Measurements from ENCODE around the gene KAZN. TPM values are rescaled to one million over a fixed set of nuclear protein-coding genes. Genes with fewer than 3 reads are reported as not detected.

The KAZN gene
- polyA plus RNA-seq, 1 donor from 2014 or later: 20.6 TPM

GRCh38 chr1:14878951-14879350 is 280.5 kb downstream of the KAZN start:
- no peaks in the 10 kb centered on the region for H3K9me3 ChIP-seq (ENCODE audit: low read length)
- H3K9ac ChIP-seq (ENCODE audit: low read length): no peak overlapping the region
- H2AFZ ChIP-seq (ENCODE audit: low read depth, low read length): no peak overlapping the region
- H3K9me2 ChIP-seq (ENCODE audit: insufficient read depth, low read length): no peaks in the 10 kb centered on the region
- H3K27ac ChIP-seq (ENCODE audit: low read length): no peak overlapping the region
- H4K20me1 ChIP-seq (ENCODE audit: insufficient read depth): no peaks in the 10 kb centered on the region
- no peak overlapping the region for H3K4me3 ChIP-seq (ENCODE audit: low read length)
- H3K79me2 ChIP-seq (replicated peaks; ENCODE audit: insufficient read depth, low read length): no peaks in the 10 kb centered on the region
- no peaks in the 10 kb centered on the region for H3F3A ChIP-seq (ENCODE audit: insufficient read depth, low read length, poor library complexity, severe bottlenecking)
- no peaks in the 10 kb centered on the region for H3K27me3 ChIP-seq (ENCODE audit: insufficient read depth, low read depth, low read length)
- H3K4me2 ChIP-seq (ENCODE audit: low read length): no peak overlapping the region
- TF ChIP-seq TAF1 (IDR thresholded peaks at IDR 0.05; ENCODE audit: low read depth) (no peak), EP300 (conservative IDR thresholded peaks at IDR 0.05; ENCODE audit: poor library complexity, severe bottlenecking) (no peak), MXI1 (conservative IDR thresholded peaks at IDR 0.05; ENCODE audit: poor library complexity, severe bottlenecking) (no peak), SMC3 (conservative IDR thresholded peaks at IDR 0.05; ENCODE audit: poor library complexity) (no peak), EZH2 (IDR thresholded peaks at IDR 0.05; ENCODE audit: borderline replicate concordance, insufficient read depth, low read length, poor library complexity, severe bottlenecking) (no peak), RAD21 (conservative IDR thresholded peaks at IDR 0.05) (no peak), POLR2AphosphoS5 (IDR thresholded peaks at IDR 0.05) (no peak), REST (IDR thresholded peaks at IDR 0.05; ENCODE audit: borderline replicate concordance) (no peak)
- TF ChIP-seq, protein P1, sequence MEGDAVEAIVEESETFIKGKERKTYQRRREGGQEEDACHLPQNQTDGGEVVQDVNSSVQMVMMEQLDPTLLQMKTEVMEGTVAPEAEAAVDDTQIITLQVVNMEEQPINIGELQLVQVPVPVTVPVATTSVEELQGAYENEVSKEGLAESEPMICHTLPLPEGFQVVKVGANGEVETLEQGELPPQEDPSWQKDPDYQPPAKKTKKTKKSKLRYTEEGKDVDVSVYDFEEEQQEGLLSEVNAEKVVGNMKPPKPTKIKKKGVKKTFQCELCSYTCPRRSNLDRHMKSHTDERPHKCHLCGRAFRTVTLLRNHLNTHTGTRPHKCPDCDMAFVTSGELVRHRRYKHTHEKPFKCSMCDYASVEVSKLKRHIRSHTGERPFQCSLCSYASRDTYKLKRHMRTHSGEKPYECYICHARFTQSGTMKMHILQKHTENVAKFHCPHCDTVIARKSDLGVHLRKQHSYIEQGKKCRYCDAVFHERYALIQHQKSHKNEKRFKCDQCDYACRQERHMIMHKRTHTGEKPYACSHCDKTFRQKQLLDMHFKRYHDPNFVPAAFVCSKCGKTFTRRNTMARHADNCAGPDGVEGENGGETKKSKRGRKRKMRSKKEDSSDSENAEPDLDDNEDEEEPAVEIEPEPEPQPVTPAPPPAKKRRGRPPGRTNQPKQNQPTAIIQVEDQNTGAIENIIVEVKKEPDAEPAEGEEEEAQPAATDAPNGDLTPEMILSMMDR (IDR thresholded peaks at IDR 0.05; ENCODE audit: poor library complexity, severe bottlenecking): no peak
- no peaks in the 10 kb centered on the region for H3K36me3 ChIP-seq (ENCODE audit: insufficient read depth, low read length)

GRCh38 chr1:14880456-14881316 is 282.2 kb downstream of the KAZN start:
- no peak overlapping the region for H3K9ac ChIP-seq (ENCODE audit: low read length)
- no peak overlapping the region for H3K4me3 ChIP-seq (ENCODE audit: low read length)
- TF ChIP-seq, protein P1 (IDR thresholded peaks at IDR 0.05; ENCODE audit: poor library complexity, severe bottlenecking): no peak
- TF ChIP-seq SMC3 (conservative IDR thresholded peaks at IDR 0.05; ENCODE audit: poor library complexity): no peak
- TF ChIP-seq MXI1 (conservative IDR thresholded peaks at IDR 0.05; ENCODE audit: poor library complexity, severe bottlenecking): no peak
- TF ChIP-seq REST (IDR thresholded peaks at IDR 0.05; ENCODE audit: borderline replicate concordance): no peak
- no peak for TF ChIP-seq RAD21 (conservative IDR thresholded peaks at IDR 0.05)
- TF ChIP-seq EP300 (conservative IDR thresholded peaks at IDR 0.05; ENCODE audit: poor library complexity, severe bottlenecking): no peak
- no peak for TF ChIP-seq POLR2AphosphoS5 (IDR thresholded peaks at IDR 0.05)
- no peak for TF ChIP-seq TAF1 (IDR thresholded peaks at IDR 0.05; ENCODE audit: low read depth)
- no peak for TF ChIP-seq EZH2 (IDR thresholded peaks at IDR 0.05; ENCODE audit: borderline replicate concordance, insufficient read depth, low read length, poor library complexity, severe bottlenecking)
- no peak overlapping the region for H2AFZ ChIP-seq (ENCODE audit: low read depth, low read length)
- no peaks in the 10 kb centered on the region for H3K9me3 ChIP-seq (ENCODE audit: low read length)
- no peaks in the 10 kb centered on the region for H3K9me2 ChIP-seq (ENCODE audit: insufficient read depth, low read length)
- no peaks in the 10 kb centered on the region for H3K79me2 ChIP-seq (replicated peaks; ENCODE audit: insufficient read depth, low read length)
- no peaks in the 10 kb centered on the region for H4K20me1 ChIP-seq (ENCODE audit: insufficient read depth)
- no peaks in the 10 kb centered on the region for H3F3A ChIP-seq (ENCODE audit: insufficient read depth, low read length, poor library complexity, severe bottlenecking)
- no peak overlapping the region for H3K27ac ChIP-seq (ENCODE audit: low read length)
- no peak overlapping the region for H3K4me2 ChIP-seq (ENCODE audit: low read length)
- H3K27me3 ChIP-seq (ENCODE audit: insufficient read depth, low read depth, low read length): no peaks in the 10 kb centered on the region
- H3K36me3 ChIP-seq (ENCODE audit: insufficient read depth, low read length): no peaks in the 10 kb centered on the region
